Neural crest cell (in vitro differentiated cells): ENCODE measurements around the gene PRKN. TPM values are rescaled to one million over a fixed set of nuclear protein-coding genes. Genes with fewer than 3 reads are reported as not detected.

ENCODE experiments used
- DNase-seq: peaks from one replicate; pipeline ENCODE4 v3.0.0; 2021; ENCODE audit warnings: low read depth, mixed read lengths, low spot score
- H3K27ac Mint-ChIP-seq: one replicate; pipeline ENCODE4 v1.8.0; 2021; ENCODE audit warnings: mild to moderate bottlenecking, mixed read lengths; ENCODE audit not compliant: unreplicated experiment
- H3K27me3 Mint-ChIP-seq: 2 replicates; pipeline ENCODE4 v1.8.0; 2021; ENCODE audit warnings: low read depth, mild to moderate bottlenecking, mixed read lengths
- H3K36me3 Mint-ChIP-seq: 2 replicates; pipeline ENCODE4 v1.8.0; 2021; ENCODE audit warnings: low read depth, mild to moderate bottlenecking, mixed read lengths
- H3K4me1 Mint-ChIP-seq: 2 replicates; pipeline ENCODE4 v1.8.0; 2021; ENCODE audit warnings: mixed read lengths
- H3K4me3 Mint-ChIP-seq: one replicate; pipeline ENCODE4 v1.8.0; 2021; ENCODE audit warnings: mild to moderate bottlenecking, mixed read lengths
- H3K9me3 Mint-ChIP-seq: 2 replicates; pipeline ENCODE4 v1.8.0; 2021; ENCODE audit warnings: mixed read lengths
- total RNA-seq: library from RNA; stranded (reverse); gene quantifications from 2 replicates; pipeline ENCODE4 v1.2.1, GENCODE V29; 2021
- TF ChIP-seq, protein P1 (sequence below): fragments of 200-600 bp; sonication (generic); conservative IDR thresholded peaks from 2 replicates; pipeline ENCODE4 v1.5.0; 2021; ENCODE audit warnings: antibody characterized with exemption, mild to moderate bottlenecking

PRKN gene
- total RNA-seq, 1 donor from 2014 or later = 3.2 TPM

DNA sequence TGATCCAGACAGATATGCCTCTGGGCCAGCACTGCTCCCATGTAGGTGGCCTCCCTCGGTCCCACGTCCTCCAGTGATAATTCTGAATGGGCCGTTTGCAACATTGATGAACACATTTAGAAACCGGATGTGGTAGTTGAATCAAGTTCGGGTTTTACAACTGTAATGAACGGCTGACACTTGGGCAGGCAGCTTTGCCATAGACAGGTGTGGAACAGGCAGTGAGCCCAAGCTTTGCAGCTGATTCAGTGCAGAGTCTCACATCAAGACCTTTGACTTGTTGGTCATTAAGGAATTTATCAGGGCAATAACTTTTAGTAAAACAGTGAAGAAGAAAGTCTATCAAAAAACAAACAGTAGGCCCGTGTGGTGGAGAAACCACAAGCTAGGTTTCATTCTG, 987.1 kb downstream of the PRKN start:
- Mint-ChIP-seq H3K27ac (peak overlapping the region; percentile 21), H3K9me3 (peaks cover 5% of the 10 kb centered on the region), H3K36me3 (no peaks in the 10 kb centered on the region), H3K4me3 (no peak overlapping the region), H3K27me3 (no peaks in the 10 kb centered on the region), H3K4me1 (peaks cover 10% of the 10 kb centered on the region)
- TF ChIP-seq, protein P1, sequence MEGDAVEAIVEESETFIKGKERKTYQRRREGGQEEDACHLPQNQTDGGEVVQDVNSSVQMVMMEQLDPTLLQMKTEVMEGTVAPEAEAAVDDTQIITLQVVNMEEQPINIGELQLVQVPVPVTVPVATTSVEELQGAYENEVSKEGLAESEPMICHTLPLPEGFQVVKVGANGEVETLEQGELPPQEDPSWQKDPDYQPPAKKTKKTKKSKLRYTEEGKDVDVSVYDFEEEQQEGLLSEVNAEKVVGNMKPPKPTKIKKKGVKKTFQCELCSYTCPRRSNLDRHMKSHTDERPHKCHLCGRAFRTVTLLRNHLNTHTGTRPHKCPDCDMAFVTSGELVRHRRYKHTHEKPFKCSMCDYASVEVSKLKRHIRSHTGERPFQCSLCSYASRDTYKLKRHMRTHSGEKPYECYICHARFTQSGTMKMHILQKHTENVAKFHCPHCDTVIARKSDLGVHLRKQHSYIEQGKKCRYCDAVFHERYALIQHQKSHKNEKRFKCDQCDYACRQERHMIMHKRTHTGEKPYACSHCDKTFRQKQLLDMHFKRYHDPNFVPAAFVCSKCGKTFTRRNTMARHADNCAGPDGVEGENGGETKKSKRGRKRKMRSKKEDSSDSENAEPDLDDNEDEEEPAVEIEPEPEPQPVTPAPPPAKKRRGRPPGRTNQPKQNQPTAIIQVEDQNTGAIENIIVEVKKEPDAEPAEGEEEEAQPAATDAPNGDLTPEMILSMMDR = no peak
- no peak for DNase-seq

DNA sequence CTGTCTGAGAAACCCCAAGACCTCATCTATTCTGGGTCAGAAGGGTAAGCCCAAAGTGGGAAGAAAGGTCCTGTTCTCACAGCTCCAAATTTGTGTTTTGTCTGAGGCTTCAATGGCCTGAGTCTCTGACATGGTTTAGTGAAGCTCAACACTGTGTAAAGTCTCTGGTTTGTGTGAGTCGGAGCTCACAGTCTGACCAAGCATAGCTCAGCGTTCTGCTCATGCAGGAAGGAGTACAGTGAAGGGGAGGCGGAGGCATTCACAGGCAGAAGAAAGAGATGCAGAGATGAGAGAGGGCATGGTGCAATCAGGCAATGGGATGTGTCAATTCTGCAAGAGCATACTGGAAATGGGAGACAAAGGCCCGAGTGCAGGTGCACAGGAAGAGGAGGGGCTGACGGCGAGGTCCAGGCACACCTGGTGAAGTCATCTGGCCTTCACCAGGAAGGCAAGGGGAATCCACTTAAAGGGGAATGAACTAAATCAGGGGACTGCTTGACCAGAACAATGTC, 990.7 kb downstream of the PRKN start:
- Mint-ChIP-seq H3K9me3 (no peaks in the 10 kb centered on the region), H3K4me1 (peaks cover 10% of the 10 kb centered on the region), H3K27me3 (no peaks in the 10 kb centered on the region), H3K4me3 (no peak overlapping the region), H3K27ac (peak overlapping the region; percentile 5), H3K36me3 (no peaks in the 10 kb centered on the region)
- no peak for DNase-seq
- TF ChIP-seq, protein P1 = no peak

DNA sequence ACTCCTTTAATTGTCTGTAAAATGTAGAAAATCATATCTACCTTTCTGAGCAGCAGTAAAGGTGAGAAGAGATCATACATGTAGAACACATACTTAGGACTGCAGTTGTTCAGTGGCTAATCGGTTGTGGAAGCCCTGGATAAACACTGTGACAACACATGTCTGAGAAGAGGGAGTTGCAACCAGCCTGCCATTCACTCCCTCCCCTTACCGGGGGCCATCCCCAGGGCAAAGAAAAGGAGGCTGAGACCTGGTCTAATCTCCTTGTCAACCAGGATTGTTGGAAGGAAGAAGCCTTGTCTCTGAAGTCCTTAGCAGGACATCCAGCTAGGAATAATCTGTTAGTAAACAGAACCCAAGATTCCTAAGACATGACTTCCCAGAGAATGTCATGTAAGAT, 991.2 kb downstream of the PRKN start:
- no peaks in the 10 kb centered on the region for H3K36me3 Mint-ChIP-seq
- no peak overlapping the region for H3K4me3 Mint-ChIP-seq
- no peak overlapping the region for H3K27ac Mint-ChIP-seq
- no peaks in the 10 kb centered on the region for H3K9me3 Mint-ChIP-seq
- H3K27me3 Mint-ChIP-seq = no peaks in the 10 kb centered on the region
- peaks cover 10% of the 10 kb centered on the region for H3K4me1 Mint-ChIP-seq
- TF ChIP-seq, protein P1 = no peak
- DNase-seq = no peak

DNA sequence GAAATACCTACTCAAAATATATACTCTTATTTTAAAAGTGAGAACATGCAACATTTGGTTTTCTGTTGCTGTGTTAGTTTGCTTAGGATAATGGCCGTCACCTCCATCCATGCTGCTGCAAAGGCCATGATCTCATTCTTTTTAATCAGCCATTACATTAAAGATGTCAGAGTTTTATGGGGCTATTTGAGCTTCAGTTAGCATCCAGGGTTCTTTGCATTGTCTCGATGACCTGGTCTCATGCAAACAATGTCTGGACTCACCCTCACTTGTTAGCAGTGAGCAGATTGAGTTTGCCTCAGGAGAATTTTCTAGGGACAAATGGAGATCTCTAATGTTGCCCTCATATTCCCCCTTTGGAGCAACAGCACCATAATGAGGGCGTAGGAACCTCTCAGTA, 995.0 kb downstream of the PRKN start:
- DNase-seq = no peak
- H3K36me3 Mint-ChIP-seq = no peaks in the 10 kb centered on the region
- no peak overlapping the region for H3K27ac Mint-ChIP-seq
- peaks cover 10% of the 10 kb centered on the region for H3K4me1 Mint-ChIP-seq
- TF ChIP-seq, protein P1 = no peak
- no peaks in the 10 kb centered on the region for H3K9me3 Mint-ChIP-seq
- no peaks in the 10 kb centered on the region for H3K27me3 Mint-ChIP-seq
- H3K4me3 Mint-ChIP-seq = no peak overlapping the region

DNA sequence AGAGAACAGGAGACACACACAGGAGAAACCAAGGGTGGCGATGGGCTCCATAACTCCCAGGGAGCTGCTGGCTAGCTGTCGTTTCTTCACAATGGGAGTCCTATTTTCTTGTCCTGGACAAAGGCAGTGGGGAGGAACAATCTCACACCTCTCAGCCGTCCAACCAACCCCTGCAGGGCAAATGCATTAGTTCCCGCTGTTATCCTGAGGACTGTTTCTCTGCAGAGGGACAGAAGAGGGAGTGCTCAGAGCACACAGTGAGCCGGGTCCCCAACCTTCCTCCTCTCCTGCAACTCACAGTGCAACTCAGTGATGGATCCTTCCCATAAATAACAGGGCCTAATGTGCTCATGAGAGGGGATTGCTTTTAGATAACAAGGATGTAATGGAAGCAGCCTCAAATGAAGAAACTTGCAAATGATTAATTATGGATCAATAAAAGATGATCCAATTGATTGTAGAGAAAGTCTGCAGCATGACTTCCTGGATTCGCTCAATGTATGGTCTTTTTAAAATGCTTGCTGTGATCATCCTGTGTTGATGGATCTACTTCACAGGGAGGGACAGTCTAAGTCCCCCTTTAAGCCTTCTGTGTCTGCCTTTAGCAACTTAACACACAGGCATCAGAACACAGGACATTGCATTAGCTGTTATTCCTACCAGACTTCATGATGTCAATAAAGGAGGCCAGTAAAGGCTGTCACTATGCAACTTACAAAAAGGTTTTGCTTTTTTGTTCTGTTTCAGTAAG, 1000.3 kb downstream of the PRKN start:
- no peak overlapping the region for H3K27ac Mint-ChIP-seq

More for the DNA sequence above, 1000.3 kb downstream of the PRKN start:
- H3K4me1 Mint-ChIP-seq = peaks cover 7% of the 10 kb centered on the region
- H3K27me3 Mint-ChIP-seq = no peaks in the 10 kb centered on the region
- DNase-seq = no peak
- H3K36me3 Mint-ChIP-seq = no peaks in the 10 kb centered on the region
- H3K4me3 Mint-ChIP-seq = no peak overlapping the region
- no peaks in the 10 kb centered on the region for H3K9me3 Mint-ChIP-seq
- TF ChIP-seq, protein P1 = no peak
